Neural cell (in vitro differentiated cells): ENCODE results near the gene RYR2. TPM values are rescaled to one million over a fixed set of nuclear protein-coding genes. Genes with fewer than 3 reads are reported as not detected.

Source experiments
- H2AFZ ChIP-seq: fragments of 200-600, 300-800 bp; sonication (generic), shearing (Covaris generic); 2 replicates; pipeline ENCODE4 v1.6.0; 2014; ENCODE audit warnings: low read depth, mild to moderate bottlenecking, antibody characterized with exemption, low read length, moderate library complexity
- H3F3A ChIP-seq: fragments of 200-600 bp; shearing (Covaris generic); 2 replicates; pipeline ENCODE4 v1.6.1; 2016; ENCODE audit warnings: mild to moderate bottlenecking, moderate library complexity, mixed read lengths, antibody characterized with exemption, low read length; ENCODE audit not compliant: insufficient read depth, poor library complexity, severe bottlenecking
- H3K27ac ChIP-seq: fragments of 200-600, 300-800 bp; sonication (generic), shearing (Covaris generic); 2 replicates; pipeline ENCODE4 v1.5.1; 2014; ENCODE audit warnings: mild to moderate bottlenecking, low read length, moderate library complexity
- H3K27me3 ChIP-seq: fragments of 300-800, 200-600 bp; sonication (generic), shearing (Covaris generic); 2 replicates; pipeline ENCODE4 v1.6.0; 2014; ENCODE audit warnings: mild to moderate bottlenecking, low read depth, low read length, moderate library complexity; ENCODE audit not compliant: insufficient read depth
- H3K36me3 ChIP-seq: fragments of 300-800, 200-600 bp; sonication (generic), shearing (Covaris generic); 2 replicates; pipeline ENCODE4 v1.5.1; 2014; ENCODE audit warnings: mild to moderate bottlenecking, antibody characterized with exemption, low read length, moderate library complexity; ENCODE audit not compliant: insufficient read depth
- H3K4me2 ChIP-seq: fragments of 300-800, 200-600 bp; sonication (generic), shearing (Covaris generic); 2 replicates; pipeline ENCODE4 v1.6.0; 2014; ENCODE audit warnings: mild to moderate bottlenecking, low read length
- H3K4me3 ChIP-seq: fragments of 300-800, 200-600 bp; sonication (generic), shearing (Covaris generic); 2 replicates; pipeline ENCODE4 v1.5.1; 2014; ENCODE audit warnings: mild to moderate bottlenecking, low read length, moderate library complexity
- H3K79me2 ChIP-seq: fragments of 200-600 bp; shearing (Covaris generic); replicated peaks from 2 replicates; pipeline ENCODE4 v1.6.0; 2014; ENCODE audit warnings: mild to moderate bottlenecking, low read length, moderate library complexity; ENCODE audit not compliant: insufficient read depth
- H3K9ac ChIP-seq: fragments of 300-800, 200-600 bp; sonication (generic), shearing (Covaris generic); 2 replicates; pipeline ENCODE4 v1.6.1; 2016; ENCODE audit warnings: mild to moderate bottlenecking, low read length, mixed read lengths
- H3K9me2 ChIP-seq: fragments of 200-600 bp; shearing (Covaris generic); 2 replicates; pipeline ENCODE4 v1.6.1; 2016; ENCODE audit warnings: mild to moderate bottlenecking, low read length, mixed read lengths; ENCODE audit not compliant: insufficient read depth
- H3K9me3 ChIP-seq: fragments of 200-600, 300-800 bp; sonication (generic), shearing (Covaris generic); 2 replicates; pipeline ENCODE4 v1.6.1; 2016; ENCODE audit warnings: mild to moderate bottlenecking, mixed run types, low read length, moderate library complexity, mixed read lengths
- H4K20me1 ChIP-seq: fragments of 200-600 bp; shearing (Covaris generic); 2 replicates; pipeline ENCODE4 v1.6.1; 2016; ENCODE audit warnings: mild to moderate bottlenecking, mixed run types; ENCODE audit not compliant: insufficient read depth
- EP300 ChIP-seq: fragments of 450-650 bp; conservative IDR thresholded peaks from 2 replicates; pipeline ENCODE4 v1.6.1; 2014; ENCODE audit warnings: antibody characterized with exemption, mild to moderate bottlenecking, moderate library complexity; ENCODE audit not compliant: poor library complexity, severe bottlenecking
- EZH2 ChIP-seq: fragments of 200-600, 300-800 bp; shearing (Covaris generic), sonication (generic); IDR thresholded peaks from 2 replicates; pipeline ENCODE4 v1.6.1; 2014; ENCODE audit warnings: antibody characterized with exemption, low read length, borderline replicate concordance, mild to moderate bottlenecking; ENCODE audit not compliant: insufficient read depth, poor library complexity, severe bottlenecking
- MXI1 ChIP-seq: fragments of 450-650 bp; conservative IDR thresholded peaks from 2 replicates; pipeline ENCODE4 v1.6.1; 2014; ENCODE audit warnings: antibody characterized with exemption, mild to moderate bottlenecking; ENCODE audit not compliant: poor library complexity, severe bottlenecking
- POLR2AphosphoS5 ChIP-seq: IDR thresholded peaks from 2 replicates; pipeline ENCODE4 v1.6.1; 2012
- RAD21 ChIP-seq: fragments of 450-650 bp; conservative IDR thresholded peaks from 2 replicates; pipeline ENCODE4 v1.6.1; 2014; ENCODE audit warnings: antibody characterized with exemption, mild to moderate bottlenecking, moderate library complexity
- SMC3 ChIP-seq: fragments of 450-650 bp; conservative IDR thresholded peaks from 2 replicates; pipeline ENCODE4 v1.6.1; 2014; ENCODE audit warnings: antibody characterized with exemption, mild to moderate bottlenecking, moderate library complexity; ENCODE audit not compliant: poor library complexity
- TAF1 ChIP-seq: IDR thresholded peaks from 2 replicates; pipeline ENCODE4 v1.6.1; 2012; ENCODE audit warnings: low read depth
- polyA plus RNA-seq: library from polyadenylated mRNA; depleted of rRNA; stranded (reverse); fragments of >200 nt; gene quantifications from 2 replicates; pipeline ENCODE4 v1.2.3, GENCODE V29; 2014
- TF ChIP-seq, protein P1 (sequence below): IDR thresholded peaks from 2 replicates; pipeline ENCODE4 v1.6.1; 2012; ENCODE audit warnings: borderline replicate concordance
- TF ChIP-seq, protein P2 (sequence below): fragments of 450-650 bp; IDR thresholded peaks from 2 replicates; pipeline ENCODE4 v1.5.1; 2014; ENCODE audit warnings: antibody characterized with exemption, mild to moderate bottlenecking, moderate library complexity; ENCODE audit not compliant: poor library complexity, severe bottlenecking

The RYR2 gene
- polyA plus RNA-seq, 1 donor from 2014 or later = 3.8 TPM

DNA sequence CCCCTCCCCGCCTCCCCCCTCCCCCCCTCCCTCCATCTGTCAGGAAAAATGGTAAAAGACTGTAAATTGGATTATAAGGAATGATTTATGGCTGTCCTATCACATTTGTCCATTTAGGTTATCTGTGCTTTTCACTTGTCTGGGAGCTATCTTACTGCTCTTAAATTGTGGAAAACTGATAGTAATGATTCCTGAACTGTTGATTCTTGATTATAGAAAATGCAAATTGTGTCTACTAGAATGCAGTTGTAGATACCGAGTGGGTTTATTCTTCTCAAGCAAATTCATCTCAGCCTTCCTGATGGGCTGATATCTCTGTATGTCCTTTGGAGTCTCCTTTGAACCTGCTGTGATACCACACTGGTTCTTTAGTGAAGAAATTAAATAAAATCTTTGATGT is 12.3 kb downstream of the RYR2 start:
- Histone ChIP-seq H3K79me2 (no peaks in the 10 kb centered on the region), H4K20me1 (no peaks in the 10 kb centered on the region), H3K27ac (no peak overlapping the region), H3K4me2 (no peak overlapping the region), H3K9me2 (no peaks in the 10 kb centered on the region), H3K36me3 (no peaks in the 10 kb centered on the region), H3K9me3 (no peaks in the 10 kb centered on the region), H3K9ac (no peak overlapping the region), H3K27me3 (no peaks in the 10 kb centered on the region), H2AFZ (no peak overlapping the region), H3F3A (no peaks in the 10 kb centered on the region), H3K4me3 (no peak overlapping the region)
- no peak for TF ChIP-seq SMC3
- TF ChIP-seq EP300 = no peak
- TF ChIP-seq, protein P1, sequence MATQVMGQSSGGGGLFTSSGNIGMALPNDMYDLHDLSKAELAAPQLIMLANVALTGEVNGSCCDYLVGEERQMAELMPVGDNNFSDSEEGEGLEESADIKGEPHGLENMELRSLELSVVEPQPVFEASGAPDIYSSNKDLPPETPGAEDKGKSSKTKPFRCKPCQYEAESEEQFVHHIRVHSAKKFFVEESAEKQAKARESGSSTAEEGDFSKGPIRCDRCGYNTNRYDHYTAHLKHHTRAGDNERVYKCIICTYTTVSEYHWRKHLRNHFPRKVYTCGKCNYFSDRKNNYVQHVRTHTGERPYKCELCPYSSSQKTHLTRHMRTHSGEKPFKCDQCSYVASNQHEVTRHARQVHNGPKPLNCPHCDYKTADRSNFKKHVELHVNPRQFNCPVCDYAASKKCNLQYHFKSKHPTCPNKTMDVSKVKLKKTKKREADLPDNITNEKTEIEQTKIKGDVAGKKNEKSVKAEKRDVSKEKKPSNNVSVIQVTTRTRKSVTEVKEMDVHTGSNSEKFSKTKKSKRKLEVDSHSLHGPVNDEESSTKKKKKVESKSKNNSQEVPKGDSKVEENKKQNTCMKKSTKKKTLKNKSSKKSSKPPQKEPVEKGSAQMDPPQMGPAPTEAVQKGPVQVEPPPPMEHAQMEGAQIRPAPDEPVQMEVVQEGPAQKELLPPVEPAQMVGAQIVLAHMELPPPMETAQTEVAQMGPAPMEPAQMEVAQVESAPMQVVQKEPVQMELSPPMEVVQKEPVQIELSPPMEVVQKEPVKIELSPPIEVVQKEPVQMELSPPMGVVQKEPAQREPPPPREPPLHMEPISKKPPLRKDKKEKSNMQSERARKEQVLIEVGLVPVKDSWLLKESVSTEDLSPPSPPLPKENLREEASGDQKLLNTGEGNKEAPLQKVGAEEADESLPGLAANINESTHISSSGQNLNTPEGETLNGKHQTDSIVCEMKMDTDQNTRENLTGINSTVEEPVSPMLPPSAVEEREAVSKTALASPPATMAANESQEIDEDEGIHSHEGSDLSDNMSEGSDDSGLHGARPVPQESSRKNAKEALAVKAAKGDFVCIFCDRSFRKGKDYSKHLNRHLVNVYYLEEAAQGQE = no peak
- no peak for TF ChIP-seq EZH2
- TF ChIP-seq, protein P2, sequence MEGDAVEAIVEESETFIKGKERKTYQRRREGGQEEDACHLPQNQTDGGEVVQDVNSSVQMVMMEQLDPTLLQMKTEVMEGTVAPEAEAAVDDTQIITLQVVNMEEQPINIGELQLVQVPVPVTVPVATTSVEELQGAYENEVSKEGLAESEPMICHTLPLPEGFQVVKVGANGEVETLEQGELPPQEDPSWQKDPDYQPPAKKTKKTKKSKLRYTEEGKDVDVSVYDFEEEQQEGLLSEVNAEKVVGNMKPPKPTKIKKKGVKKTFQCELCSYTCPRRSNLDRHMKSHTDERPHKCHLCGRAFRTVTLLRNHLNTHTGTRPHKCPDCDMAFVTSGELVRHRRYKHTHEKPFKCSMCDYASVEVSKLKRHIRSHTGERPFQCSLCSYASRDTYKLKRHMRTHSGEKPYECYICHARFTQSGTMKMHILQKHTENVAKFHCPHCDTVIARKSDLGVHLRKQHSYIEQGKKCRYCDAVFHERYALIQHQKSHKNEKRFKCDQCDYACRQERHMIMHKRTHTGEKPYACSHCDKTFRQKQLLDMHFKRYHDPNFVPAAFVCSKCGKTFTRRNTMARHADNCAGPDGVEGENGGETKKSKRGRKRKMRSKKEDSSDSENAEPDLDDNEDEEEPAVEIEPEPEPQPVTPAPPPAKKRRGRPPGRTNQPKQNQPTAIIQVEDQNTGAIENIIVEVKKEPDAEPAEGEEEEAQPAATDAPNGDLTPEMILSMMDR = no peak
- no peak for TF ChIP-seq RAD21
- TF ChIP-seq MXI1 = no peak

DNA sequence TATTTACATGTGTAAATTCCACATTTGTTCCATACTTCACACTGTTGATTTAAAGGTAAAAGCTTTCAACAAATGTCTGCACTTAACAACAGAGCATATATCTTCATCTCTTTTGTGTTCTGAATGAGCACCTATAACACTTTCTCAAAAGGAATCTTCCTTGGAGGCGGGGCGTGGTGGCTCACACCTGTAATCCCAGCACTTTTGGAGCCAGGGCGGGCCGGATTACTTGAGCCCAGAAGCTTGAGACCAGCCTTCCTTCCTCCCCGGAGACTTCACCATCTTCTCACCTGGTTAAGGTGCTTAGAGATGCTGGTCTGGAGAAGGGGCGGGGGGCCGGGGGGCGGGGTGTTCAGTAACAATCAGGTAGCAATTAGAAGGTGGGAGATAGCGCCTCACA is 16.5 kb downstream of the RYR2 start:
- TF ChIP-seq POLR2AphosphoS5 (no peak), RAD21 (no peak), SMC3 (no peak), TAF1 (no peak), EZH2 (no peak), EP300 (no peak), MXI1 (no peak)
- TF ChIP-seq, protein P1 = no peak
- TF ChIP-seq, protein P2 = no peak
- Histone ChIP-seq H3K79me2 (no peaks in the 10 kb centered on the region), H3K27me3 (no peaks in the 10 kb centered on the region), H3K9ac (no peak overlapping the region), H3K4me2 (no peak overlapping the region), H3K4me3 (no peak overlapping the region), H3F3A (no peaks in the 10 kb centered on the region), H3K36me3 (no peaks in the 10 kb centered on the region), H2AFZ (no peak overlapping the region), H3K9me3 (no peaks in the 10 kb centered on the region), H4K20me1 (no peaks in the 10 kb centered on the region), H3K9me2 (no peaks in the 10 kb centered on the region), H3K27ac (no peak overlapping the region)
